22Rv1 (cell line): ENCODE results near the gene UBAP2L.

Source experiments
- CTCF ChIP-seq: fragments of 450-650 bp; IDR thresholded peaks from 2 replicates; pipeline ENCODE4 v1.5.1; 2017; ENCODE audit warnings: mild to moderate bottlenecking
- ZFX ChIP-seq: fragments of 450-650 bp; IDR thresholded peaks from 2 replicates; pipeline ENCODE4 v1.6.1; 2017; ENCODE audit warnings: antibody characterized with exemption, borderline replicate concordance

GRCh38 chr1:154220071-154220969 is at the start of gene UBAP2L:
- no peak for TF ChIP-seq CTCF
- TF ChIP-seq ZFX: no peak
